GM12878 (cell line): Measurements from ENCODE around the gene IL36B. TPM values are rescaled to one million over a fixed set of nuclear protein-coding genes. Genes with fewer than 3 reads are reported as not detected.

Experiments used
- ATAC-seq: fragments of 200-7000 bp; cut with Tn5 transposase; 3 replicates; pipeline ENCODE4 v1.9.1; 2020; ENCODE audit warnings: mild to moderate bottlenecking, moderate library complexity
- BruUV-seq: library from RNA; stranded (reverse); fragments of 400-500 nt; replicated peaks from 2 replicates; lab custom pipeline; 2021; lab: Mats Ljungman, UMichigan
- CTCF ChIA-PET: fragments of 300-600 bp; sonication (Branson Sonifier 250); formaldehyde crosslinking; extraction: SDS; loops from one replicate; lab custom pipeline; 2021; ENCODE audit warnings: inconsistent platforms; lab: Yijun Ruan, JAX
- POLR2A ChIA-PET: fragments of 350-600 bp; formaldehyde crosslinking; extraction: SDS; loops from one replicate; lab custom pipeline; 2021; ENCODE audit warnings: inconsistent platforms; lab: Charles Lee
- RAD21 ChIA-PET: fragments of 300-600 bp; sonication (Branson Sonifier 250); formaldehyde crosslinking; loops from one replicate; lab custom pipeline; 2023; ENCODE audit warnings: antibody characterized with exemption; ENCODE audit not compliant: unreplicated experiment; lab: Charles Lee
- SMC1A ChIA-PET: fragments of 300-600 bp; sonication (Branson Sonifier 250); formaldehyde crosslinking; loops from one replicate; lab custom pipeline; 2023; ENCODE audit not compliant: unreplicated experiment, uncharacterized antibody; lab: Charles Lee
- DNase-seq: peaks from one replicate; pipeline ENCODE4 v3.0.0-alpha.2; 2011; ENCODE audit warnings: low read depth, low spot score
- FAIRE-seq: peaks from 3 replicates; lab custom pipeline; 2011; peaks lifted over from hg19 to GRCh38; lab: Jason Lieb, UNC
- H2AFZ ChIP-seq: 2 replicates; pipeline ENCODE4 v1.6.0; 2011; ENCODE audit warnings: low read depth, low read length, control low read depth; ENCODE audit not compliant: control insufficient read depth
- H3K27ac ChIP-seq: 2 replicates; pipeline ENCODE4 v1.5.1; 2011; ENCODE audit warnings: control low read depth; ENCODE audit not compliant: control insufficient read depth, insufficient read depth
- H3K27me3 ChIP-seq, 2 experiments: replicated peaks in 1 of 2; 2 replicates each; pipeline versions ENCODE4 v1.6.0 to v1.6.1; 2011; ENCODE audit warnings: low read length in 1 of 2; ENCODE audit not compliant: control insufficient read depth in 2 of 2, insufficient read depth in 2 of 2
- H3K36me3 ChIP-seq, 2 experiments: 2 replicates each; pipeline ENCODE4 v1.5.1; 2011; ENCODE audit warnings: low read length in 1 of 2; ENCODE audit not compliant: control insufficient read depth in 2 of 2, insufficient read depth in 2 of 2
- H3K4me1 ChIP-seq: 2 replicates; pipeline ENCODE4 v1.6.1; 2011; ENCODE audit warnings: mild to moderate bottlenecking, low read length, moderate library complexity, mixed read lengths; ENCODE audit not compliant: control insufficient read depth, insufficient read depth
- H3K4me2 ChIP-seq: 2 replicates; pipeline ENCODE4 v1.6.0; 2011; ENCODE audit warnings: control low read depth; ENCODE audit not compliant: control insufficient read depth, insufficient read depth
- H3K4me3 ChIP-seq: fragments of 200-600 bp; sonication (generic); 2 replicates; pipeline ENCODE4 v1.5.1; 2016
- H3K79me2 ChIP-seq: 2 replicates; pipeline ENCODE4 v1.6.0; 2011; ENCODE audit warnings: low read length; ENCODE audit not compliant: control insufficient read depth, insufficient read depth
- H3K9ac ChIP-seq: 2 replicates; pipeline ENCODE4 v1.8.0; 2011; ENCODE audit warnings: low read length, control low read depth, mixed read lengths; ENCODE audit not compliant: control insufficient read depth, insufficient read depth
- H3K9me3 ChIP-seq: replicated peaks from 3 replicates; pipeline ENCODE4 v1.5.1; 2011; ENCODE audit warnings: mild to moderate bottlenecking, low read length; ENCODE audit not compliant: control insufficient read depth, insufficient read depth
- H4K20me1 ChIP-seq: 2 replicates; pipeline ENCODE4 v1.6.0; 2011; ENCODE audit not compliant: control insufficient read depth, insufficient read depth
- BHLHE40 ChIP-seq, 2 experiments: fragments of 450-650 bp in 1 of 2; IDR thresholded peaks; 2 replicates each; pipeline ENCODE4 v1.6.1; 2011 to 2017; ENCODE audit warnings: low read depth in 2 of 2, borderline replicate concordance in 1 of 2, improper control_type of control experiment in 1 of 2, low read length in 1 of 2, mild to moderate bottlenecking in 1 of 2
- CREB1 ChIP-seq: IDR thresholded peaks from 2 replicates; pipeline ENCODE4 v1.6.1; 2012; ENCODE audit warnings: low read depth, mild to moderate bottlenecking, inconsistent platforms
- E4F1 ChIP-seq: fragments of 450-650 bp; IDR thresholded peaks from 2 replicates; pipeline ENCODE4 v1.6.1; 2018; ENCODE audit warnings: borderline replicate concordance, mild to moderate bottlenecking; ENCODE audit not compliant: partially characterized antibody
- FOXM1 ChIP-seq: IDR thresholded peaks from 2 replicates; pipeline ENCODE4 v1.6.1; 2012; ENCODE audit warnings: low read depth, mild to moderate bottlenecking, inconsistent platforms, low read length, moderate library complexity
- GABPA ChIP-seq: IDR thresholded peaks from 2 replicates; pipeline ENCODE4 v1.6.1; 2014; ENCODE audit warnings: antibody characterized with exemption, low read depth, mild to moderate bottlenecking, inconsistent platforms
- IRF3 ChIP-seq: fragments of 450-650 bp; IDR thresholded peaks from 2 replicates; pipeline ENCODE4 v1.6.1; 2014; ENCODE audit warnings: mild to moderate bottlenecking
- MAX ChIP-seq: IDR thresholded peaks from 2 replicates; pipeline ENCODE4 v1.6.1; 2012; ENCODE audit warnings: low read depth, low read length, improper control_type of control experiment
- NFYA ChIP-seq: IDR thresholded peaks from 2 replicates; pipeline ENCODE4 v1.6.1; 2011; ENCODE audit warnings: low read depth, mild to moderate bottlenecking, low read length, improper control_type of control experiment, borderline replicate concordance
- NR2C1 ChIP-seq: fragments of 450-650 bp; IDR thresholded peaks from 2 replicates; pipeline ENCODE4 v1.6.1; 2017; ENCODE audit warnings: antibody characterized with exemption, mild to moderate bottlenecking, moderate library complexity
- PBX3 ChIP-seq: IDR thresholded peaks from 2 replicates; pipeline ENCODE4 v1.6.1; 2011; ENCODE audit warnings: mild to moderate bottlenecking, low read depth, low read length, moderate library complexity; ENCODE audit not compliant: insufficient replicate concordance
- SMAD5 ChIP-seq: IDR thresholded peaks from 2 replicates; pipeline ENCODE4 v1.6.1; 2016; ENCODE audit warnings: antibody characterized with exemption, low read depth
- SPI1 ChIP-seq: IDR thresholded peaks from 2 replicates; pipeline ENCODE4 v1.6.1; 2011; ENCODE audit warnings: low read depth, mild to moderate bottlenecking, low read length, moderate library complexity, borderline replicate concordance; ENCODE audit not compliant: insufficient read depth
- STAT1 ChIP-seq: fragments of 450-650 bp; conservative IDR thresholded peaks from 2 replicates; pipeline ENCODE4 v1.6.1; 2014; ENCODE audit warnings: antibody characterized with exemption, mild to moderate bottlenecking
- SUPT20H ChIP-seq: IDR thresholded peaks from 2 replicates; pipeline ENCODE4 v1.6.1; 2011; ENCODE audit warnings: low read depth, mild to moderate bottlenecking, low read length, moderate library complexity, borderline replicate concordance; ENCODE audit not compliant: control insufficient read depth
- TAF1 ChIP-seq: IDR thresholded peaks from 2 replicates; pipeline ENCODE4 v1.6.1; 2011; ENCODE audit warnings: mild to moderate bottlenecking, low read depth, low read length, borderline replicate concordance
- ZNF24 ChIP-seq: fragments of 450-650 bp; IDR thresholded peaks from 2 replicates; pipeline ENCODE4 v1.6.1; 2017; ENCODE audit warnings: antibody characterized with exemption, mild to moderate bottlenecking
- ZZZ3 ChIP-seq: IDR thresholded peaks from 2 replicates; pipeline ENCODE4 v1.6.1; 2011; ENCODE audit warnings: low read depth; ENCODE audit not compliant: control insufficient read depth, insufficient read length
- WGBS: methylation state at CpG from one replicate; pipeline ENCODE4 v1.1.6; 2016; ENCODE audit warnings: low lambda C conversion rate; ENCODE audit not compliant: insufficient replicate concordance, insufficient coverage; ENCODE audit errors: missing lambda C conversion rate; 5-methylcytosine and 5-hydroxymethylcytosine counted together
- in situ Hi-C: fragments of 300-500 bp; cut with MboI; formaldehyde crosslinking; loops from 9 replicates; pipeline ENCODE4 v1.14.3; 2018; ENCODE audit warnings: mixed read lengths
- intact Hi-C: fragments of 100-400 bp; cut with micrococcal nuclease; formaldehyde crosslinking; loops from one replicate; pipeline ENCODE4 v1.14.2; 2022; ENCODE audit not compliant: unreplicated experiment
- polyA plus RNA-seq, 11 experiments: library from polyadenylated mRNA; depleted of rRNA in 4 of 11; unstranded in 6 of 11; stranded (reverse) in 5 of 11; fragments of >200 nt; fragmentation: Nextera tagmentation in 4 of 11; fragmentation: Illumina TruSeq in 1 of 11; extraction: Ambion mirVana in 4 of 11; extraction: Trizol in 1 of 11; gene quantifications; 1 replicate in 1 of 11; 2 replicates in 10 of 11; pipeline versions ENCODE4 v1.2.1 to v1.2.3, GENCODE V29; 2011 to 2016; ENCODE audit warnings: inconsistent platforms in 2 of 11, missing spikeins in 2 of 11, low read depth in 1 of 11
- total RNA-seq, 4 experiments: library from RNA; depleted of rRNA in 3 of 4; stranded (reverse); fragments of >200 nt in 3 of 4; fragmentation: Illumina TruSeq in 1 of 4; extraction: Trizol in 1 of 4; gene quantifications; 2 replicates each; pipeline versions ENCODE4 v1.2.1 to v1.2.3, GENCODE V29; 2013 to 2021

The IL36B gene
- total and polyA plus RNA-seq, 10 of the 15 experiments (the other 5 are each of a cell fraction or from before 2014, with no cell fraction given): not detected

GRCh38 chr2:112995346-112995920 is 57.2 kb downstream of the IL36B start:
- Histone ChIP-seq H3K9ac (no peak overlapping the region), H3K27me3 (no peaks in the 10 kb centered on the region), H3K4me3 (no peak overlapping the region), H4K20me1 (no peaks in the 10 kb centered on the region), H3K79me2 (no peaks in the 10 kb centered on the region), H3K4me1 (no peaks in the 10 kb centered on the region), H3K4me2 (no peak overlapping the region), H2AFZ (no peak overlapping the region), H3K27ac (no peak overlapping the region), H3K36me3 (no peaks in the 10 kb centered on the region), H3K9me3 (no peaks in the 10 kb centered on the region; the same call in 1 of the 3 replicates)
- 68% methylated on average over 14 of the region's 14 CpGs for whole genome bisulfite sequencing
- no peak for FAIRE-seq
- no peak for DNase-seq
- ChIA-PET RAD21 (no interaction called here), SMC1A (interaction anchor here (0.8 kb wide), 1 partner anchor 16 kb away, joined by 3 read pairs; no protein-coding TSS in a partner anchor), POLR2A (no interaction called here), CTCF (no interaction called here)
- TF ChIP-seq ZNF24 (no peak), TAF1 (no peak), ZZZ3 (no peak), NFYA (no peak), SPI1 (no peak), CREB1 (no peak), BHLHE40 (IDR thresholded peaks at IDR 0.05; ENCODE audit: borderline replicate concordance in 1 of 2, low read depth in 2 of 2, low read length in 1 of 2) (no peak), FOXM1 (no peak), E4F1 (no peak), IRF3 (no peak), GABPA (no peak), SMAD5 (no peak), NR2C1 (no peak), PBX3 (no peak), STAT1 (no peak), SUPT20H (no peak), MAX (no peak)
- BruUV-seq: no TSS peak
- intact Hi-C loops (no loop called here), in situ Hi-C loops (no loop called here)
- no peak for ATAC-seq
